ENCODE measurements around the gene SREBF2.

SREBF2 gene

GRCh38 chr22:41883400-41883799 is 50.5 kb downstream of the SREBF2 start:
- no peak overlapping the region for H3K27ac ChIP-seq (replicated peaks)
- no peak for DNase-seq (ENCODE audit: low read depth in 1 of 2, low spot score in 1 of 2)
- no peak overlapping the region for H3K4me3 ChIP-seq (replicated peaks; ENCODE audit: insufficient read depth, low read length)
- no peaks in the 10 kb centered on the region for H3K27me3 ChIP-seq (ENCODE audit: insufficient read depth, poor library complexity, severe bottlenecking)
- TF ChIP-seq REST (IDR thresholded peaks at IDR 0.05; ENCODE audit: insufficient replicate concordance, low read depth), result no peak
- no peak for TF ChIP-seq CTCF (IDR thresholded peaks at IDR 0.05; ENCODE audit: insufficient read depth, low read length)
- TF ChIP-seq POLR2AphosphoS5 (IDR thresholded peaks at IDR 0.05; ENCODE audit: low read depth), result no peak; the same call in 1 of the 2 replicates
- no peak for TF ChIP-seq GABPA (IDR thresholded peaks at IDR 0.05; ENCODE audit: low read depth)
- TF ChIP-seq SPI1 (IDR thresholded peaks at IDR 0.05; ENCODE audit: borderline replicate concordance, low read depth), result no peak

GRCh38 chr22:41885116-41885515 is 52.2 kb downstream of the SREBF2 start:
- TF ChIP-seq REST (IDR thresholded peaks at IDR 0.05; ENCODE audit: insufficient replicate concordance, low read depth) (no peak), CTCF (IDR thresholded peaks at IDR 0.05; ENCODE audit: insufficient read depth, low read length) (no peak), SPI1 (IDR thresholded peaks at IDR 0.05; ENCODE audit: borderline replicate concordance, low read depth) (no peak), POLR2AphosphoS5 (IDR thresholded peaks at IDR 0.05; ENCODE audit: low read depth) (no peak), GABPA (IDR thresholded peaks at IDR 0.05; ENCODE audit: low read depth) (no peak)
- no peaks in the 10 kb centered on the region for H3K27me3 ChIP-seq (ENCODE audit: insufficient read depth, poor library complexity, severe bottlenecking)
- H3K4me3 ChIP-seq (replicated peaks; ENCODE audit: insufficient read depth, low read length), result no peak overlapping the region
- no peak overlapping the region for H3K27ac ChIP-seq (replicated peaks)
- no peak for DNase-seq (ENCODE audit: low read depth in 1 of 2, low spot score in 1 of 2)

GRCh38 chr22:41885516-41885915 is 52.6 kb downstream of the SREBF2 start:
- no peak for DNase-seq (ENCODE audit: low read depth in 1 of 2, low spot score in 1 of 2)
- Histone ChIP-seq H3K27ac (replicated peaks) (no peak overlapping the region), H3K4me3 (replicated peaks; ENCODE audit: insufficient read depth, low read length) (no peak overlapping the region), H3K27me3 (ENCODE audit: insufficient read depth, poor library complexity, severe bottlenecking) (no peaks in the 10 kb centered on the region)
- TF ChIP-seq POLR2AphosphoS5 (IDR thresholded peaks at IDR 0.05; ENCODE audit: low read depth) (no peak), GABPA (IDR thresholded peaks at IDR 0.05; ENCODE audit: low read depth) (no peak), SPI1 (IDR thresholded peaks at IDR 0.05; ENCODE audit: borderline replicate concordance, low read depth) (no peak)

GRCh38 chr22:41888627-41889200 is 55.8 kb downstream of the SREBF2 start:
- Histone ChIP-seq H3K4me3 (replicated peaks; ENCODE audit: insufficient read depth, low read length) (no peak overlapping the region), H3K27ac (replicated peaks) (no peak overlapping the region), H3K27me3 (ENCODE audit: insufficient read depth, poor library complexity, severe bottlenecking) (no peaks in the 10 kb centered on the region)
- no peak for TF ChIP-seq POLR2AphosphoS5 (IDR thresholded peaks at IDR 0.05; ENCODE audit: low read depth)
- TF ChIP-seq GABPA (IDR thresholded peaks at IDR 0.05; ENCODE audit: low read depth), result no peak
- no peak for TF ChIP-seq CTCF (IDR thresholded peaks at IDR 0.05; ENCODE audit: insufficient read depth, low read length)
- TF ChIP-seq SPI1 (IDR thresholded peaks at IDR 0.05; ENCODE audit: borderline replicate concordance, low read depth), result no peak
- TF ChIP-seq REST (IDR thresholded peaks at IDR 0.05; ENCODE audit: insufficient replicate concordance, low read depth), result no peak
- DNase-seq (ENCODE audit: low read depth in 1 of 2, low spot score in 1 of 2), result no peak

Data from HL-60 (cell line).